NB4 (cell line): ENCODE data around the gene COG6.

Source experiments
- DNase-seq: peaks from one replicate; pipeline ENCODE4 v3.0.0; 2010; ENCODE audit warnings: low read depth
- H3K4me3 ChIP-seq: one replicate; pipeline ENCODE4 v1.5.1; 2011; ENCODE audit warnings: mild to moderate bottlenecking, low read depth, low read length, moderate library complexity
- MYC ChIP-seq: IDR thresholded peaks from 2 replicates; pipeline ENCODE4 v1.6.1; 2011; ENCODE audit warnings: low read depth, low read length
- POLR2A ChIP-seq: IDR thresholded peaks from 2 replicates; pipeline ENCODE4 v1.6.1; 2011; ENCODE audit warnings: mild to moderate bottlenecking; ENCODE audit not compliant: insufficient read length; ENCODE audit errors: extremely low read depth
- TF ChIP-seq, protein P1 (sequence below): IDR thresholded peaks from one replicate; pipeline ENCODE4 v1.5.1; 2012; ENCODE audit warnings: low read depth, low read length
- TF ChIP-seq, protein P2 (sequence below): IDR thresholded peaks from 2 replicates; pipeline ENCODE4 v1.6.1; 2011; ENCODE audit warnings: low read depth, low read length

COG6 gene

DNA sequence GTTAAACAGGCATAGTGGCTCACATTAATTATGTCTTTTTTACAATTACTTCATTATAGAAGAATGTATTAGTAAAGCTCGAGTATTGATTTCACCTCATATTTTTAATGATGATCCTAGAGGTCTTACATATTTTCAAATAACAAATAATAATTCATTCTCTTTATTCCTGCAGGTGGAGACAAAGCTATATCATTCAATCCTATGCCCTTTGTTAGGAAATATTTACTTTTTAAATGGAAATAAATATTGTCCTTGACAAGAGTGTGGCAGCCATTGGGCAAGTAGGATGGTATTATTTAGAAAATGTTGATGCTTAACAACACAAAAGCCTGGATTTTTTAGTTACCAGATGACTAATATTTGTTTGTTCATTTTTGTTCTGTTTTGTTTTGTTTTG lies 127.6 kb downstream of the COG6 start:
- DNase-seq = no peak
- no peak overlapping the region for H3K4me3 ChIP-seq

DNA sequence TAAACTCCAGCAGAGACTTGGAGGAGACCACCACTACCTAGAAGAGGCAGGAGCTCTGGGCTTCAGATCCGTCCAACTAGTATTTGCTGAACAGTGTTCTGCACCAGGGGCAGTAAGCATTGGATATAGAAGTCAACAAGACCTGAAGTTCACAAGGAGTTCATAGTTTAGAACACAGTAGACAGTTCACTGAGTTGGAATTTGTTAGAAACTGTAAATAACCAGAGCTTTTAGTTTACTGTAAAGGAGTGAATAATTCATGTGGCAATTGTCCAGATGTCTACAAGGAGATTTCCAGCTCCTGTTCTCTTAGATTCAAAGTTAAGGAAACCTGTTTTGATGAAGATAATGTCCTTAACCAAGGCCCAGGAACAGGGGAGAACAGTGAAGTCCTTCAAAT lies 128.9 kb downstream of the COG6 start:
- no peak for DNase-seq
- TF ChIP-seq, protein P1, sequence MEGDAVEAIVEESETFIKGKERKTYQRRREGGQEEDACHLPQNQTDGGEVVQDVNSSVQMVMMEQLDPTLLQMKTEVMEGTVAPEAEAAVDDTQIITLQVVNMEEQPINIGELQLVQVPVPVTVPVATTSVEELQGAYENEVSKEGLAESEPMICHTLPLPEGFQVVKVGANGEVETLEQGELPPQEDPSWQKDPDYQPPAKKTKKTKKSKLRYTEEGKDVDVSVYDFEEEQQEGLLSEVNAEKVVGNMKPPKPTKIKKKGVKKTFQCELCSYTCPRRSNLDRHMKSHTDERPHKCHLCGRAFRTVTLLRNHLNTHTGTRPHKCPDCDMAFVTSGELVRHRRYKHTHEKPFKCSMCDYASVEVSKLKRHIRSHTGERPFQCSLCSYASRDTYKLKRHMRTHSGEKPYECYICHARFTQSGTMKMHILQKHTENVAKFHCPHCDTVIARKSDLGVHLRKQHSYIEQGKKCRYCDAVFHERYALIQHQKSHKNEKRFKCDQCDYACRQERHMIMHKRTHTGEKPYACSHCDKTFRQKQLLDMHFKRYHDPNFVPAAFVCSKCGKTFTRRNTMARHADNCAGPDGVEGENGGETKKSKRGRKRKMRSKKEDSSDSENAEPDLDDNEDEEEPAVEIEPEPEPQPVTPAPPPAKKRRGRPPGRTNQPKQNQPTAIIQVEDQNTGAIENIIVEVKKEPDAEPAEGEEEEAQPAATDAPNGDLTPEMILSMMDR = no peak
- TF ChIP-seq, protein P2, sequence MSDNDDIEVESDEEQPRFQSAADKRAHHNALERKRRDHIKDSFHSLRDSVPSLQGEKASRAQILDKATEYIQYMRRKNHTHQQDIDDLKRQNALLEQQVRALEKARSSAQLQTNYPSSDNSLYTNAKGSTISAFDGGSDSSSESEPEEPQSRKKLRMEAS = no peak
- TF ChIP-seq MYC (no peak), POLR2A (no peak)
- H3K4me3 ChIP-seq = no peak overlapping the region

More for the DNA sequence above, 127.6 kb downstream of the COG6 start:
- no peak for TF ChIP-seq MYC
- TF ChIP-seq, protein P1 = no peak
- TF ChIP-seq, protein P2 = no peak
- no peak for TF ChIP-seq POLR2A

DNA sequence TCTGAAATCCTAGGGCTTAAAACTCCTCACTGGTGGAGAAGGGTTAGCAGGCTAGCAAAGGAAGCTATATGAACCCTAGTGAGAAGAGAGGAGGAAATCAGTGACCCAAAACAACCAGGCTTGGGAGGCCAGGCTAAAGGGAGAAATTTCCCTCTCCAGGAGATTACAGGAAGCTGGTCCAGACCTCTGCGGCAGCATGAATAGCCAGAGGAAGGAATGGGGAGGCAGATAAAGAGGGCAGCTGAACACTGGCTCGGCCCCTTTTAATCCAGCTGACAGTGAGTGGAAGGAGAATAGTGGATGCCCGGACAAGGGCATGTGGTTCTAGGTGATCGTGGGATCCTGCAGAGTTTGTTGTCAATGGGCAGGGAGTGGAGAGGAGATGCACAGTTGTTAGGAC lies 130.6 kb downstream of the COG6 start:
- no peak overlapping the region for H3K4me3 ChIP-seq
- TF ChIP-seq POLR2A = no peak
- TF ChIP-seq, protein P2 = no peak
- TF ChIP-seq, protein P1 = no peak
- no peak for DNase-seq

DNA sequence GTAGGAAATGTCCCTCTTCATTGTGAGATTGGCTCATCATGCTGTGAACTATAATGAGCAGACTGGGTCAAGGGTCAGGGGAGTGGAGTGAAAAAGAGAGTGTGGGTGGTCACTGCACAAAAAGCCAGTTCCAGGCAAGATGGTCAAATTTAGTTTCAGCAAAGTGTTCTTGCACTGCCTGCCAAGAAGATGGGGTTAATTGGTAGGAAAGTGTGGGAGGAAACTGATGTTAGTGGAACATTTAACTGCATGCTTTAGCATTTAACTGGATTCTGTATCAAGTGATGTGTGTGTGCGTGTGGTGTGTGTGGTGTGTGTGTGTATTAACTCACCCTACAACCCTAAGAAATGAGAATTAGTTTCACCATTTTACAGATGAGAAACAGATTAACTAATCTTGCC lies 131.6 kb downstream of the COG6 start:
- H3K4me3 ChIP-seq = no peak overlapping the region
- DNase-seq = no peak
- TF ChIP-seq MYC (no peak), POLR2A (no peak)
- TF ChIP-seq, protein P1 = no peak
- TF ChIP-seq, protein P2 = no peak

DNA sequence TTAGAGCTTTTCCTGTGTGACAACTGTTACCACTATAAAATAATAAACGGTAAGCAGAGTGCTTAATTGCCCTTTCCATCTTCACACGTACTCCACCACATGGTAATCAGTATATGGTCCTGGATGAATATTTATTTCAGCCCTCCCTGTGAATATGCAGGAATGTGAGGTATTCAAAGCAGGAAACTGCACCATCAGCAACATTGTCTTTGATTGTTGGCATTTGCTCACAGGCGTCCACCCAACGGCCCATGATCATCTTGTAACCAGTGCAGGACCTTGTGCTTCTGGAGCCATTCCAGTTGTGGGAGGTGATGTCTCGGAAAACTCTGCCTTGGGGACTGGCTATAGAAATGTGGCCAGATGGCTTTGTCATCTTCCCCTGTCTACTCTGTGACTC lies 132.6 kb downstream of the COG6 start:
- H3K4me3 ChIP-seq = no peak overlapping the region
- TF ChIP-seq MYC (no peak), POLR2A (no peak)
- TF ChIP-seq, protein P1 = no peak
- TF ChIP-seq, protein P2 = no peak
- no peak for DNase-seq

DNA sequence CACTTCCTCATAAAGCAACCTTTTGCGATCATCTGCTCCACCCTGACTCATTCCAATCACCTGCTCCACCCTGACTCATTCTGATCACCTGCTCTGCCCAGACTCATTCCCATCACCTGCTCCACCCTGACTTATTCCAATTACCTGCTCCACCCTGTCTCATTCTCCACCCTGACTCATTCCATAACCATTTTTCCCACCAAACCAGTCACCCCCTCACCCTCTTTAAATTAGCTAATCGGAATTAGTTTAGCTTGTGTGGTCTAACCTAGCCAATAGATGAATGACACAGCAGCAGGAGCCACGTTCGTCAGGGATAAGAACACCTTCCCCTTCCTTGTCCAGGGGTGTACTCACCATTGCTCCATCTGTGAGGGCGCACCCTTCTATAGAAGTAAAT lies 134.0 kb downstream of the COG6 start:
- no peak for DNase-seq
- no peak overlapping the region for H3K4me3 ChIP-seq
- TF ChIP-seq, protein P1 = no peak
- TF ChIP-seq, protein P2 = no peak
- TF ChIP-seq POLR2A (no peak), MYC (no peak)
